ENCODE measurements around the gene EMILIN2.

EMILIN2 gene

DNA sequence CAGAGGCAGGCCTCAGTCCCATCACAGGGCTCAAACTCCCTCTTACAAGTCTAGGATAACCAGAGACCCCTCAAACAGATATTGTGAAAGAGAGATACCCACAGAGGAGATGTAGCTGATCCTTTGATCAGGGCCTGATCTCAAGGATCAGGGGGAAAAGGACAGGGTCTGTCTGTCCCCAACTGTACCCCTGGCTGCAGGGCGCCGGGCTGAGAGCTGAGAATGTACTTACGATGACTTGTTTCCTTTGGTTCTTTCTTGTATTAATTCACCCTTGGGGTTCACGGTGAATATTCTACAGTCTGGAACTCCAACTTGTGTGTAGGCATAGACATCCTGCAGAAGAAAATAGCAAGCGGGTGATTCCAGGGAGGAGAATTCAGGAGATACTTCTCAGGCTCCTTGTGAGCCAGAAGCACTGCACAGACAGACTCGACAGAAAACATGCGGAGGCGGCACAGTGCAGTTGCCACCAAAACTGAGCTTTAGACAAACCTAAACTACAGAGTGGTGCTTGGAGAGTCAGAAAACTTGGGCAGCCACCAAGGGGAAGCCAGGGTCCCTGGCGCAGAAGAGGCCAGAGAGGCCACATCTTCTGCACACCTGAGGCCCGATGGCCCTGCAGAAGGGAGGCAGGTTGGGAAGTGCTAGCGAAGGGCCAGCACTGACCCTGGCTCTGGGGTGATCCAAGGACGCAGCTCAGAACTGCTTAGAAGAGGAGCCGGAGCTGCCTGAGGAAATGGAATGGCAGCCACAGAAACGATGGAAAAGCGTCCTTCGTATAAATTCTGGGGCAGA lies 73.9 kb downstream of the EMILIN2 start:
- H3K27ac ChIP-seq: no peak overlapping the region
- no peak for TF ChIP-seq ZFX (IDR thresholded peaks at IDR 0.05; ENCODE audit: borderline replicate concordance)
- TF ChIP-seq, protein P1, sequence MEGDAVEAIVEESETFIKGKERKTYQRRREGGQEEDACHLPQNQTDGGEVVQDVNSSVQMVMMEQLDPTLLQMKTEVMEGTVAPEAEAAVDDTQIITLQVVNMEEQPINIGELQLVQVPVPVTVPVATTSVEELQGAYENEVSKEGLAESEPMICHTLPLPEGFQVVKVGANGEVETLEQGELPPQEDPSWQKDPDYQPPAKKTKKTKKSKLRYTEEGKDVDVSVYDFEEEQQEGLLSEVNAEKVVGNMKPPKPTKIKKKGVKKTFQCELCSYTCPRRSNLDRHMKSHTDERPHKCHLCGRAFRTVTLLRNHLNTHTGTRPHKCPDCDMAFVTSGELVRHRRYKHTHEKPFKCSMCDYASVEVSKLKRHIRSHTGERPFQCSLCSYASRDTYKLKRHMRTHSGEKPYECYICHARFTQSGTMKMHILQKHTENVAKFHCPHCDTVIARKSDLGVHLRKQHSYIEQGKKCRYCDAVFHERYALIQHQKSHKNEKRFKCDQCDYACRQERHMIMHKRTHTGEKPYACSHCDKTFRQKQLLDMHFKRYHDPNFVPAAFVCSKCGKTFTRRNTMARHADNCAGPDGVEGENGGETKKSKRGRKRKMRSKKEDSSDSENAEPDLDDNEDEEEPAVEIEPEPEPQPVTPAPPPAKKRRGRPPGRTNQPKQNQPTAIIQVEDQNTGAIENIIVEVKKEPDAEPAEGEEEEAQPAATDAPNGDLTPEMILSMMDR (IDR thresholded peaks at IDR 0.05): no peak

DNA sequence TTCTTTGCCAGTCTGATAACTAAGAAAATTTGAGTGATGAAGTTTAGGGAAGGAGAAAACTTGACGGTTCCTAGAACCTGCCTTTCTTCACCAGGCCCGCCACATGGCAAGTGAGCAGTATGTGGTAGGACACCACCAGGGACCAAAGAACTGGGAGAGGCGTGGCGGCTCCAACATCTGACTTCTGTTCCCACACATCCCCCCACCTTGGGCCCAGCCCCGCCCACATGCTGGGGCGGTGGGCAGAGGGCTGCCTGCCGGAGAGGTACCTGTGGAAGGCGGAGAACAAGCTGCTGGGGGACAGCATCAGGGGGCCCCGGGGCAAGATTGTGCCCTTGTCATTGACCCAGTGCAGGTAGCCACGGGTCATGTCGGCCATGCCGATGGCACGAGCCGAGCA lies 75.0 kb downstream of the EMILIN2 start:
- no peak overlapping the region for H3K27ac ChIP-seq
- no peak for TF ChIP-seq ZFX (IDR thresholded peaks at IDR 0.05; ENCODE audit: borderline replicate concordance)
- TF ChIP-seq, protein P1 (IDR thresholded peaks at IDR 0.05): no peak

DNA sequence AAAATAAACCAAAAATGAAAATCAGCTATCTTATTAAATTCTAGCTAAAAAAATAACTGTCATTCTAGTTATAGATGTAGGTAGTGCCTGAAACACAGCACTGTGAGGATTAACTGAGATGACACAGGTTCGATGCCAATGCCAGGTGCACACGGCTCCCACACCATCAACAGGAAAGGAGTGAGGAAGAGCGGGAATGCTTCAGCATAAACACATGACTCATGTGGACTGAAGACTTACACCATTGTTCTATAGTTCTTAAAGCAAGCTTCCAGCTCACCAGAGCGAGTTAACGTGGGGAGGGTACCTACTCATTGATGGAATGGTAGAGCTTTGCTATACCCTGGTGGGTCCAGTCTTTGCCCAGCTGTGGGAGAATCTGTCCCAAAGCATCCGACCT lies 76.7 kb downstream of the EMILIN2 start:
- H3K27ac ChIP-seq: no peak overlapping the region
- TF ChIP-seq ZFX (IDR thresholded peaks at IDR 0.05; ENCODE audit: borderline replicate concordance): no peak
- TF ChIP-seq, protein P1 (IDR thresholded peaks at IDR 0.05): no peak

DNA sequence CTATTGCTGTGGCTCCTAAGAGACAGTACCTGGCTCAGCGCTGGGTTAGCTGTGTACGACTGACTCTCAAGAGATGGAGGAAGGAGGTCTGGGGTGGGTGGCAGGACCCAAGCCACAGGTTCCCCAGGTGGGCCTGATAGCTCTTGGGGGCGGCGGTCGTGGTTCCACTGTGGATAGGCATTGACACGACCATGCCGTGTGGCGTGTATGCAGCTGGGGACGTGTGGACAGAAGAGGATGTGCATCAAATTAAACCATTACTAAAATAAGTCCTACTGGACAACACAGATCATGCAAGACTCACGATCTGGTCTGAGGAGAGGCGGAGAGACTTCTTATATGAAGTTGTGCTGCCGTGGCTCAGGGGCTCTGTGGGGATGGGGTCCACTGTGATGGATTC lies 78.1 kb downstream of the EMILIN2 start:
- H3K27ac ChIP-seq: no peak overlapping the region
- no peak for TF ChIP-seq ZFX (IDR thresholded peaks at IDR 0.05; ENCODE audit: borderline replicate concordance)
- TF ChIP-seq, protein P1 (IDR thresholded peaks at IDR 0.05): no peak

DNA sequence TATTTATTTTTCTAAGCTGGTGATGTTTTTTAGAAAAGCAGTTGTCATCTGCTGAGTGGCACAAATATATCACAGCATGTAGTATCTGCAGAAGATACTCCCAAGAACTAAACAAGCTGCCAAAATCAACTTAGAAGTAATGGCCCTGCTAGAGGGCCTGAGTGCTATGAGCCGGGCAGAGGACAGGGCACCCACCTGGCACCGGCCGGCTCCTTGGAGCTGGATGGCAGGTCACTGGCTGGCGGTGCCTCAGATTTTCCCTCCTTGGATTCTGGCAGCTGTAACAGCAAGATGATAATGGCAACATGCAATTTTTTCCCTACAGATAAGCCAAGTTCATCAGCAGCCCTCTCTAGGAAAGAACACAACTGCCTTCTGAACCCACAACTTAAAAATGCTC lies 79.7 kb downstream of the EMILIN2 start:
- no peak overlapping the region for H3K27ac ChIP-seq
- TF ChIP-seq, protein P1 (IDR thresholded peaks at IDR 0.05): no peak
- no peak for TF ChIP-seq ZFX (IDR thresholded peaks at IDR 0.05; ENCODE audit: borderline replicate concordance)

DNA sequence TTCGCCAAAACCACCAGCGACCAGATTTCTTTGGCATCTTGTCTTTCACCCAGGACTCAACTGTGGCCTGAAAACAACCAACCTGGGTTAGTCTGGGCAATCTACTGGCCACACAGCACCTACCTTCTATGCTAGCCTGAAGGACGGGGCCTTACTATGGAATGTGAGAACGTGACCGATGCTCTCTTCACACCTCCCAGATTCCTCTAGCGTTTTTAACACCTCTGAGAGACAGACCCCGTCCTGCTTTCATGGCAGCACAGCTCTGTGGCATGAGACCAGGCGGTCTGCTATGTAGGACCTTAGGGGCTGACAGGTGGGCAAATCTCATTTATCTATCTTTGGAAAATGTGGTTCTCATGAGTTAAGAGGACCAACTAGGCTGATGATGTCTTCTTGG lies 80.9 kb downstream of the EMILIN2 start:
- TF ChIP-seq ZFX (IDR thresholded peaks at IDR 0.05; ENCODE audit: borderline replicate concordance): no peak
- TF ChIP-seq, protein P1 (IDR thresholded peaks at IDR 0.05): no peak
- no peak overlapping the region for H3K27ac ChIP-seq

Data from 22Rv1 (cell line).